Brain microvascular endothelial cell (primary cell): Measurements from ENCODE around the gene ZBTB38.

Experiments used
- DNase-seq: peaks from one replicate; pipeline ENCODE4 v3.0.0-alpha.2; 2020
- H3K27ac ChIP-seq: fragments of 250-450 bp; sonication (Bioruptor Pico); 2 replicates; pipeline ENCODE4 v1.5.1; 2020; ENCODE audit warnings: mild to moderate bottlenecking, moderate library complexity
- H3K27me3 ChIP-seq: fragments of 250-450 bp; sonication (Bioruptor Pico); replicated peaks from 2 replicates; pipeline ENCODE4 v1.5.1; 2020; ENCODE audit warnings: mild to moderate bottlenecking
- H3K36me3 ChIP-seq: fragments of 250-450 bp; sonication (Bioruptor Pico); replicated peaks from 2 replicates; pipeline ENCODE4 v1.5.1; 2020; ENCODE audit warnings: mild to moderate bottlenecking
- H3K4me3 ChIP-seq: 2 replicates; pipeline ENCODE4 v1.5.1; 2011; ENCODE audit warnings: low read depth, mild to moderate bottlenecking, control low read depth, low read length, moderate library complexity
- in situ Hi-C: cut with HindIII; loops from 2 replicates; pipeline ENCODE4 v1.10.0; 2017; ENCODE audit warnings: low sequenced_read_pairs, low pct_ligation_motif_present
- TF ChIP-seq, protein P1 (sequence below): IDR thresholded peaks from 2 replicates; pipeline ENCODE4 v1.5.1; 2011; ENCODE audit warnings: low read depth, mild to moderate bottlenecking, moderate library complexity, low read length, control low read depth, inconsistent platforms; ENCODE audit errors: missing control alignments

Gene ZBTB38

DNA sequence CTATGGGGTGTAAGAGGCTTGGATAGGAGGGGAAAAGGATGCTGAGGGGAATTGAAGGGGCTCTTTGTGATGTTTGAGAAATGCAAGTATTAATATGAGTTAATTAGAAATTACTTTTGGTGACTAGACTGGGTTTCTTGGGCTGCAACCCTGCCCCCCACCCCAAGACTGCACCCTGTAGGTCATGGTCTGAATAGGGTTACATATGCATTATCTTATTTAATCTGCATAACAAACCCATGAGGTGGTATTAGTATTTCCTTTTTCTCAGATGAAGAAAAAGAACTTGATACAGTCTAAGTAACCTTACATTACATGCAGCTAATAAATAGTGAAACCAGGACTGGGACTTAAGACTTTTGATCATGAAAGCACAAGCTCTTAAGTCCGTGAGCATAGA is 5.6 kb upstream of the ZBTB38 start:
- H3K36me3 ChIP-seq: no peaks in the 10 kb centered on the region
- in situ Hi-C loops: no loop called here
- no peak for DNase-seq
- TF ChIP-seq, protein P1, sequence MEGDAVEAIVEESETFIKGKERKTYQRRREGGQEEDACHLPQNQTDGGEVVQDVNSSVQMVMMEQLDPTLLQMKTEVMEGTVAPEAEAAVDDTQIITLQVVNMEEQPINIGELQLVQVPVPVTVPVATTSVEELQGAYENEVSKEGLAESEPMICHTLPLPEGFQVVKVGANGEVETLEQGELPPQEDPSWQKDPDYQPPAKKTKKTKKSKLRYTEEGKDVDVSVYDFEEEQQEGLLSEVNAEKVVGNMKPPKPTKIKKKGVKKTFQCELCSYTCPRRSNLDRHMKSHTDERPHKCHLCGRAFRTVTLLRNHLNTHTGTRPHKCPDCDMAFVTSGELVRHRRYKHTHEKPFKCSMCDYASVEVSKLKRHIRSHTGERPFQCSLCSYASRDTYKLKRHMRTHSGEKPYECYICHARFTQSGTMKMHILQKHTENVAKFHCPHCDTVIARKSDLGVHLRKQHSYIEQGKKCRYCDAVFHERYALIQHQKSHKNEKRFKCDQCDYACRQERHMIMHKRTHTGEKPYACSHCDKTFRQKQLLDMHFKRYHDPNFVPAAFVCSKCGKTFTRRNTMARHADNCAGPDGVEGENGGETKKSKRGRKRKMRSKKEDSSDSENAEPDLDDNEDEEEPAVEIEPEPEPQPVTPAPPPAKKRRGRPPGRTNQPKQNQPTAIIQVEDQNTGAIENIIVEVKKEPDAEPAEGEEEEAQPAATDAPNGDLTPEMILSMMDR: no peak
- H3K27ac ChIP-seq: peak overlapping the region; percentile 72
- H3K4me3 ChIP-seq: no peak overlapping the region
- no peaks in the 10 kb centered on the region for H3K27me3 ChIP-seq

DNA sequence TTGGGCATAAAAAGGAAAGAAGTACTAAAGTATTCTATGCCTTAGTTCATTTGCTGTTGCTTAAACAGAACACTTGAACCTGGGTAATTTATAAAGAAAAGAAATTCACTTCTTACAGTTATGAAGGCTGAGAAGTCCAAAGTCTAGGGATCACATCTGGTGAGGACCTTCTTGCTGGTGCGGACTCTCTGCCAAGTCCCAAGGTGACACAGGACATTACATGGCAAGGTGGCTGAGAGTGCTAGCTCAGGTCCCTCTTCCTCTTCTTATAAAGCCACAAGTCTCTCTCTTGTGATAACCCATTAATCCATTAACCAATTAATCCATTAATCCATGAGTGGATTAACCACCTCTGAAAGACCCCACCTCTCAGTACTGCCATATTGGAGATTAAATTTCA is 3.1 kb upstream of the ZBTB38 start:
- in situ Hi-C loops: no loop called here
- Histone ChIP-seq H3K27ac (peak overlapping the region; percentile 100), H3K4me3 (no peak overlapping the region), H3K27me3 (no peaks in the 10 kb centered on the region), H3K36me3 (peaks cover 4% of the 10 kb centered on the region)
- TF ChIP-seq, protein P1: no peak
- no peak for DNase-seq

DNA sequence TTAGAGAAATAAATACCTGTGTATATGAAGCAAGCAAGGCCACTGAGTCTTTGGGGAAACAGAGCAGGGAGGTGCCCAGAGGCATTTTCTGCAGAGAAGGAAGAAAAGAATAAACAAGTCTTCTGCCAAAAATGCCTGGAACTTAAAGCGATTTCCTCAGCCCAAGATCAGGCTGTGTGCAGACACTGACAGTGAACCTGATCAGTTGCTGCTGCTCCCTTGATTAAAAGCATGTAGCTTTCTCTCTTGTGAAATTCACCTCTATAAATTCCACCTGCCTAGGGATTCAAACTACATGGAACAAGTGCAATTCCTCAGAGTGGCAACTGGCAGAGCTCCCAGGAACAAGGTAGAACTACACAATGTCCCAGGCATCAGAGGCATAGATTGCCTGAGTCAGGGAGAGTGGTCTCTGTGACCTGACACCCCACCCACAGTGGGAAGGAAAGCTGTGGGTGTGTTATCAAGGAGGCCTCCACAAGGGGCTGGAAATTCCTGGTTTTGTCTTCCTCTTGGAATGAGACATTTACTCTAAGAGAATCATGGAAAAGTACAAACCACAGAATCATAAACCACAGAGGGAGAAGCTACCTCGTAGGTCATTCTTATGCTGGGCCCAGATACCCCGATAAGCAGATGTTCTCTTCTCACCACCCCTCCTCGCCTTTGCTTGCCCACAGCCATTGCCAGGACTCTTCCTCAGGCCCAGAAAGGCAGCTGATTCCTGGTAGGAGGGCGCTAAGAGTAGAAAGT is 1.8 kb upstream of the ZBTB38 start:
- no peak overlapping the region for H3K4me3 ChIP-seq
- in situ Hi-C loops: no loop called here
- peaks cover 11% of the 10 kb centered on the region for H3K36me3 ChIP-seq
- DNase-seq: peak; percentile 92
- TF ChIP-seq, protein P1: peak; percentile 41
- H3K27ac ChIP-seq: peak overlapping the region; percentile 100
- H3K27me3 ChIP-seq: no peaks in the 10 kb centered on the region

DNA sequence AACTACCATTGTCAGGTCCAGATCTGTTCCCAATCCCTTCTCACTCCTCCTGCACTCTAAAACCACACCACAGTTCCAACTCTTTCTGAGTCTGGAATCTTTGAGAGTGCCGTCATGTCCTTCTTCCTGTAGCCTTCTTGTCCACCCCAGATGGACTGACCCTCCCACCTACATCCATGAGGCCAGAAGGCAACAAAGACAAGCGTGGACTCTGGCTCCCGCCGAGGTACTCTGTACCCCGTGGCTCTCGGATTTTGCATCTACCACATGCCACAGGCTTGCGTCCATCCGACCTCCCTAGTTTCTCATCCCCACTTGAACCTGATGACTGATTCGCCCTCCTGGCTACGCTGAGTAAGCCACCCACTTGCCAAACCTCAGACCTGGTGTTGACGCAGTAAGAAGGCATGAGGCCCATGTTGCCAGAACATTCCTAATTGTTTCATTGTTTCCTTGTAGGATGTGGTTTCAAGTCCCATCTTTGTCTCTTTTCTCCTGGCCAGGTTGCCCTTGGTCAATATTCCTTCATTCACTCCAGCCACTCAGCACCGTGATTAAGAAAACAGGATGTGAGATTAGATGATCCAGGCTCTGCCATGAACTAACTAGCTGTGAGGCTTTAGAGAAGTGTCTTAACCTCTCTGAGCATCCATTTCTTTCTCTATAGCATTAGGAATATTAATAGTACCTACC is 1.1 kb upstream of the ZBTB38 start:
- H3K4me3 ChIP-seq: no peak overlapping the region
- H3K36me3 ChIP-seq: peaks cover 17% of the 10 kb centered on the region
- peak; percentile 100 for DNase-seq
- in situ Hi-C loops: no loop called here
- H3K27me3 ChIP-seq: no peaks in the 10 kb centered on the region
- TF ChIP-seq, protein P1: no peak
- peak overlapping the region; percentile 100 for H3K27ac ChIP-seq

DNA sequence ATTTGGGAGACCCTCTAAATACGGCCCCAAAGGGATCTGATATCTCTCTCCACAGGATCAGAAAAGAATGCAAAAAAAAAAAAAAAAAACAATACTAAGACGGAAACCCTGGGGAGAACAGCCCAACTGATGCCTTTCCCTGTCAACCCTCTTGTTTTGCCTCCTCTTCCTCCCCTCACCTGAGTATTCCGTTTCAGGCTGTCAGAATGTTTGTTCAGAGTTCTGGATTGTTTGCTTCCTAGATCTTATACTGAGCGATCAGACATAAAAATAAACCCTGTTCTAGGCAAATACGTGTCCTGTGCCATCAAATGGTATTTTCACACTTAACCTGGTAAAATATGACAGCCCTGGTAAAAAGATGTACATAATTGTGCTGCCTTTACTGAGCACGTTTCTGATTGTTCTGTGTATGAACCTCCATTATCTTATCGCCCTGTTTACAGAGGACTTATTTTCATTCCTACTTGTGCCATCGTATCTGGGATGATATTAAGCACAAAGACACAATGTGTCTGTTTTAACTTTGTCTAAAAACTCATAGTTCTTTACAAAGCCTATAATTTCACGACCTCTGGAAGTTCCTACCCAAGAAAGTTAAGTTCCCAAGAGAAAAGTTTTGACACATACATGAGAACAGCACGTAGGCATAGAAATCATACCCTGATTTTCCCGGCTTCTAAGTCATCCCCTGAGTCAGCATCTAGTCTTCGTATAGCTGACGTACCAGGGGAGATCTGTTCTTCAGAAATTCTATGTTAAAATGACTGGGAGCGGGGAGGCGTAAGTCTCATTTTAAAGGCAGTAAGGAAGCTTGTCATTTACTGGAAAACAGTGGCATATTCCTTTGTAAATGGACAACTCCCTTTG is 856 bp downstream of the ZBTB38 start:
- in situ Hi-C loops: no loop called here
- TF ChIP-seq, protein P1: no peak
- no peaks in the 10 kb centered on the region for H3K27me3 ChIP-seq
- H3K4me3 ChIP-seq: peak overlapping the region; percentile 50
- H3K36me3 ChIP-seq: peaks cover 29% of the 10 kb centered on the region
- H3K27ac ChIP-seq: peak overlapping the region; percentile 100
- peak; percentile 79 for DNase-seq
